Kidney epithelial cell (primary cell): ENCODE measurements around the gene RPS4Y1. TPM values are rescaled to one million over a fixed set of nuclear protein-coding genes. Genes with fewer than 3 reads are reported as not detected.

ENCODE experiments used
- DNase-seq: peaks from one replicate; pipeline ENCODE4 v3.0.0-alpha.2; 2010; ENCODE audit warnings: low read depth
- H3K27me3 ChIP-seq: 2 replicates; pipeline ENCODE4 v1.6.0; 2011; ENCODE audit warnings: low read length; ENCODE audit not compliant: control insufficient read depth, insufficient read depth
- H3K36me3 ChIP-seq: 2 replicates; pipeline ENCODE4 v1.5.1; 2011; ENCODE audit warnings: low read length; ENCODE audit not compliant: control insufficient read depth, insufficient read depth
- H3K4me3 ChIP-seq: 2 replicates; pipeline ENCODE4 v1.5.1; 2011; ENCODE audit warnings: low read depth, mild to moderate bottlenecking, control low read depth, low read length
- CTCF ChIP-seq: IDR thresholded peaks from 2 replicates; pipeline ENCODE4 v1.5.1; 2011; ENCODE audit warnings: mild to moderate bottlenecking, moderate library complexity, low read length, control low read depth, inconsistent platforms; ENCODE audit not compliant: insufficient read depth, poor library complexity, severe bottlenecking
- total RNA-seq: library from RNA; depleted of rRNA; stranded (reverse); fragments of >200 nt; gene quantifications from 2 replicates; pipeline ENCODE4 v1.2.3, GENCODE V29; 2015

The RPS4Y1 gene
- total RNA-seq, 1 donor from 2014 or later = 478 TPM

GRCh38 chrY:2828497-2828896 lies 12.9 kb upstream of the RPS4Y1 start:
- Histone ChIP-seq H3K4me3 (no peak overlapping the region), H3K36me3 (no peaks in the 10 kb centered on the region), H3K27me3 (no peaks in the 10 kb centered on the region)
- no peak for TF ChIP-seq CTCF
- no peak for DNase-seq

GRCh38 chrY:2835230-2835629 lies 6.2 kb upstream of the RPS4Y1 start:
- Histone ChIP-seq H3K27me3 (no peaks in the 10 kb centered on the region), H3K36me3 (no peaks in the 10 kb centered on the region), H3K4me3 (no peak overlapping the region)
- DNase-seq = no peak
- no peak for TF ChIP-seq CTCF

GRCh38 chrY:2837078-2837477 lies 4.3 kb upstream of the RPS4Y1 start:
- no peak for DNase-seq
- no peaks in the 10 kb centered on the region for H3K27me3 ChIP-seq
- H3K36me3 ChIP-seq = no peaks in the 10 kb centered on the region
- no peak overlapping the region for H3K4me3 ChIP-seq
- TF ChIP-seq CTCF = no peak

- TF ChIP-seq CTCF = no peak
- no peaks in the 10 kb centered on the region for H3K27me3 ChIP-seq
- no peaks in the 10 kb centered on the region for H3K36me3 ChIP-seq
- no peak for DNase-seq
- no peak overlapping the region for H3K4me3 ChIP-seq
These were observed 3.5 kb upstream of the RPS4Y1 start for GRCh38 chrY:2837932-2838331.

- DNase-seq = no peak
- no peaks in the 10 kb centered on the region for H3K36me3 ChIP-seq
- H3K27me3 ChIP-seq = no peaks in the 10 kb centered on the region
- TF ChIP-seq CTCF = no peak
- H3K4me3 ChIP-seq = no peak overlapping the region
These were observed 5.4 kb downstream of the RPS4Y1 start for GRCh38 chrY:2846791-2847190.

- no peak for TF ChIP-seq CTCF
- H3K36me3 ChIP-seq = no peaks in the 10 kb centered on the region
- DNase-seq = no peak
- no peak overlapping the region for H3K4me3 ChIP-seq
- no peaks in the 10 kb centered on the region for H3K27me3 ChIP-seq
These were observed 7.0 kb downstream of the RPS4Y1 start for GRCh38 chrY:2848384-2848783.
